SK-N-SH (cell line): ENCODE results near the gene ZNF267. TPM values are rescaled to one million over a fixed set of nuclear protein-coding genes. Genes with fewer than 3 reads are reported as not detected.

Experiments
- CTCF ChIA-PET: fragments of 300-600, 350-600 bp; formaldehyde crosslinking; extraction: SDS; loops from one replicate; lab custom pipeline; 2021; lab: Yijun Ruan, JAX
- POLR2A ChIA-PET: fragments of 350-600 bp; sonication (Branson Sonifier 250); formaldehyde crosslinking; extraction: SDS; loops from one replicate; lab custom pipeline; 2020; ENCODE audit warnings: antibody characterized with exemption, inconsistent platforms; lab: Yijun Ruan, JAX
- DNase-seq: peaks from one replicate; pipeline ENCODE4 v3.0.0; 2012
- H2AFZ ChIP-seq: fragments of 200-600 bp; sonication (generic); 2 replicates; pipeline ENCODE4 v1.8.1; 2016; ENCODE audit warnings: antibody characterized with exemption, mild to moderate bottlenecking, low read depth
- H3F3A ChIP-seq: fragments of 200-600 bp; sonication (generic); replicated peaks from 2 replicates; pipeline ENCODE3; 2016; ENCODE audit warnings: antibody characterized with exemption, mild to moderate bottlenecking; ENCODE audit not compliant: insufficient read depth
- H3K27ac ChIP-seq, 2 experiments: fragments of 200-500 bp in 1 of 2; fragments of 200-600 bp in 1 of 2; sonication (Bioruptor generic) in 1 of 2; sonication (generic), shearing (Covaris generic) in 1 of 2; 2 replicates each; pipeline versions ENCODE4 v1.5.1 to v1.6.1; 2014 to 2016; ENCODE audit warnings: low read depth in 2 of 2, inconsistent platforms in 1 of 2, low read length in 1 of 2, mild to moderate bottlenecking in 1 of 2, mixed read lengths in 1 of 2
- H3K27me3 ChIP-seq: fragments of 200-600 bp; sonication (generic), shearing (Covaris generic); 2 replicates; pipeline ENCODE4 v1.6.1; 2016; ENCODE audit warnings: mixed run types; ENCODE audit not compliant: insufficient read depth
- H3K36me3 ChIP-seq, 2 experiments: fragments of 200-500 bp in 1 of 2; fragments of 200-600 bp in 1 of 2; sonication (Bioruptor generic) in 1 of 2; sonication (generic) in 1 of 2; replicated peaks in 1 of 2; 2 replicates each; pipeline versions ENCODE3 to v1.5.1; 2014 to 2016; ENCODE audit warnings: low read length in 1 of 2, mild to moderate bottlenecking in 1 of 2; ENCODE audit not compliant: insufficient read depth in 2 of 2, control insufficient read depth in 1 of 2
- H3K4me1 ChIP-seq, 2 experiments: fragments of 200-500 bp in 1 of 2; fragments of 200-600 bp in 1 of 2; sonication (Bioruptor generic) in 1 of 2; sonication (generic), shearing (Covaris generic) in 1 of 2; 2 replicates each; pipeline versions ENCODE4 v1.5.1 to v1.6.1; 2014 to 2016; ENCODE audit warnings: low read depth in 1 of 2, low read length in 1 of 2, mixed run types in 1 of 2; ENCODE audit not compliant: insufficient read depth in 2 of 2, control insufficient read depth in 1 of 2
- H3K4me2 ChIP-seq: fragments of 200-600 bp; sonication (generic), shearing (Covaris generic); 2 replicates; pipeline ENCODE4 v1.6.1; 2017; ENCODE audit warnings: mixed run types
- H3K4me3 ChIP-seq, 2 experiments: fragments of 200-500 bp in 1 of 2; fragments of 200-600 bp in 1 of 2; sonication (Bioruptor generic) in 1 of 2; sonication (generic), shearing (Covaris generic) in 1 of 2; 2 replicates each; pipeline versions ENCODE4 v1.5.1 to v1.8.1; 2014 to 2016; ENCODE audit warnings: low read depth in 2 of 2, inconsistent platforms in 1 of 2, low read length in 1 of 2, mild to moderate bottlenecking in 1 of 2, mixed read lengths in 1 of 2, moderate library complexity in 1 of 2
- H3K79me2 ChIP-seq: fragments of 200-600 bp; sonication (generic); 2 replicates; pipeline ENCODE4 v1.8.1; 2017; ENCODE audit warnings: mild to moderate bottlenecking; ENCODE audit not compliant: insufficient read depth
- H3K9ac ChIP-seq: fragments of 200-600 bp; sonication (generic); 2 replicates; pipeline ENCODE4 v1.6.1; 2017; ENCODE audit warnings: mixed run types
- H3K9me2 ChIP-seq: fragments of 200-600 bp; sonication (generic); 2 replicates; pipeline ENCODE4 v1.6.1; 2017; ENCODE audit warnings: mixed run types
- H3K9me3 ChIP-seq: fragments of 200-600 bp; sonication (generic); 2 replicates; pipeline ENCODE4 v1.6.1; 2017; ENCODE audit warnings: mixed run types, mild to moderate bottlenecking, moderate library complexity
- H4K20me1 ChIP-seq: fragments of 200-600 bp; sonication (generic); 2 replicates; pipeline ENCODE4 v1.6.1; 2017; ENCODE audit warnings: mild to moderate bottlenecking, mixed run types; ENCODE audit not compliant: insufficient read depth
- CHD2 ChIP-seq: fragments of 150-350 bp; IDR thresholded peaks from 2 replicates; pipeline ENCODE4 v1.6.1; 2018; ENCODE audit warnings: low read length; ENCODE audit not compliant: partially characterized antibody
- EZH2phosphoT487 ChIP-seq: fragments of 200-600 bp; sonication (generic); IDR thresholded peaks from 2 replicates; pipeline ENCODE4 v1.6.1; 2017; ENCODE audit warnings: low read depth, mixed run types, mild to moderate bottlenecking, antibody characterized with exemption, moderate library complexity, borderline replicate concordance
- GATA2 ChIP-seq: sonication (generic); formaldehyde crosslinking; IDR thresholded peaks from 2 replicates; pipeline ENCODE4 v1.5.0; 2020; ENCODE audit warnings: mild to moderate bottlenecking, missing genetic modification reagents
- JUND ChIP-seq: IDR thresholded peaks from 2 replicates; pipeline ENCODE4 v1.4.0; 2012
- RCOR1 ChIP-seq: fragments of 150-350 bp; IDR thresholded peaks from 2 replicates; pipeline ENCODE4 v1.6.1; 2017; ENCODE audit warnings: antibody characterized with exemption, low read length
- RXRA ChIP-seq: IDR thresholded peaks from 2 replicates; pipeline ENCODE4 v1.4.0; 2012; ENCODE audit warnings: low read depth, mild to moderate bottlenecking, borderline replicate concordance
- TCF12 ChIP-seq: IDR thresholded peaks from 2 replicates; pipeline ENCODE4 v1.4.0; 2012
- USF1 ChIP-seq: IDR thresholded peaks from 2 replicates; pipeline ENCODE4 v1.4.0; 2012; ENCODE audit warnings: low read depth, borderline replicate concordance
- ZBTB33 ChIP-seq: IDR thresholded peaks from 2 replicates; pipeline ENCODE4 v1.4.0; 2012; ENCODE audit warnings: low read depth, borderline replicate concordance
- WGBS: methylation state at CpG from one replicate; pipeline ENCODE4 v1.1.6; 2017; ENCODE audit warnings: low lambda C conversion rate; 5-methylcytosine and 5-hydroxymethylcytosine counted together
- polyA plus RNA-seq, 3 experiments: library from polyadenylated mRNA; depleted of rRNA; stranded (reverse); fragments of >200 nt; gene quantifications; 2 replicates each; pipeline ENCODE4 v1.2.3, GENCODE V29; 2012
- TF ChIP-seq, protein P1 (sequence below): fragments of 150-350 bp; IDR thresholded peaks from 2 replicates; pipeline ENCODE4 v1.6.1; 2017; ENCODE audit warnings: antibody characterized with exemption, low read length, low read depth, borderline replicate concordance
- TF ChIP-seq, protein P2 (sequence below): IDR thresholded peaks from 2 replicates; pipeline ENCODE4 v1.6.1; 2012; ENCODE audit warnings: mild to moderate bottlenecking, low read depth, low read length, moderate library complexity

The ZNF267 gene
- polyA plus RNA-seq, 1 of the 3 experiments (the other 2 are of a cell fraction), result 1.7 TPM

DNA sequence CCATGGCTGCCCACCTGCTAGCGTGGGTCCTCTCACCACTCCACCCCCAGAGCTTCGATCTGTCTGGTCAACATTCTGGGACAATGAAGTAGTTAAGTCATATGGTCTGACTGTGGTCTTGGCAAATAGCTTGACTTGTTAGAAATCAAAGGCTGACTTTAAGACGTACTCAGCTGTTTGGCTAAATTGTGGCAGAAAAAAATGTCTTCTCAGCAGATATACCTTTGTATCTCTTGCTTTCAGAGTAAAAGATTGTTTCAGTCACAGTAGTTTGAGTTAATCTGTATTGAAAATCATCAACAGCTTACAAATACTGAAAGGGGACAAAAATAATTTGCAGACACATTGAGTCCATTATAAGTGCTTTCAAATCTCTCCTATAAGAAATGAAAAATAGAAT, 2.1 kb upstream of the ZNF267 start:
- H2AFZ ChIP-seq, result no peak overlapping the region
- POLR2A ChIA-PET, result no interaction called here
- H3K9me3 ChIP-seq, result no peaks in the 10 kb centered on the region
- no peaks in the 10 kb centered on the region for H3K36me3 ChIP-seq
- no peak for TF ChIP-seq CHD2
- no peak for TF ChIP-seq EZH2phosphoT487
- TF ChIP-seq, protein P1, sequence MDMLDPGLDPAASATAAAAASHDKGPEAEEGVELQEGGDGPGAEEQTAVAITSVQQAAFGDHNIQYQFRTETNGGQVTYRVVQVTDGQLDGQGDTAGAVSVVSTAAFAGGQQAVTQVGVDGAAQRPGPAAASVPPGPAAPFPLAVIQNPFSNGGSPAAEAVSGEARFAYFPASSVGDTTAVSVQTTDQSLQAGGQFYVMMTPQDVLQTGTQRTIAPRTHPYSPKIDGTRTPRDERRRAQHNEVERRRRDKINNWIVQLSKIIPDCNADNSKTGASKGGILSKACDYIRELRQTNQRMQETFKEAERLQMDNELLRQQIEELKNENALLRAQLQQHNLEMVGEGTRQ, result no peak
- no peak for TF ChIP-seq RXRA
- no peak for TF ChIP-seq ZBTB33
- no peak for TF ChIP-seq GATA2
- TF ChIP-seq, protein P2, sequence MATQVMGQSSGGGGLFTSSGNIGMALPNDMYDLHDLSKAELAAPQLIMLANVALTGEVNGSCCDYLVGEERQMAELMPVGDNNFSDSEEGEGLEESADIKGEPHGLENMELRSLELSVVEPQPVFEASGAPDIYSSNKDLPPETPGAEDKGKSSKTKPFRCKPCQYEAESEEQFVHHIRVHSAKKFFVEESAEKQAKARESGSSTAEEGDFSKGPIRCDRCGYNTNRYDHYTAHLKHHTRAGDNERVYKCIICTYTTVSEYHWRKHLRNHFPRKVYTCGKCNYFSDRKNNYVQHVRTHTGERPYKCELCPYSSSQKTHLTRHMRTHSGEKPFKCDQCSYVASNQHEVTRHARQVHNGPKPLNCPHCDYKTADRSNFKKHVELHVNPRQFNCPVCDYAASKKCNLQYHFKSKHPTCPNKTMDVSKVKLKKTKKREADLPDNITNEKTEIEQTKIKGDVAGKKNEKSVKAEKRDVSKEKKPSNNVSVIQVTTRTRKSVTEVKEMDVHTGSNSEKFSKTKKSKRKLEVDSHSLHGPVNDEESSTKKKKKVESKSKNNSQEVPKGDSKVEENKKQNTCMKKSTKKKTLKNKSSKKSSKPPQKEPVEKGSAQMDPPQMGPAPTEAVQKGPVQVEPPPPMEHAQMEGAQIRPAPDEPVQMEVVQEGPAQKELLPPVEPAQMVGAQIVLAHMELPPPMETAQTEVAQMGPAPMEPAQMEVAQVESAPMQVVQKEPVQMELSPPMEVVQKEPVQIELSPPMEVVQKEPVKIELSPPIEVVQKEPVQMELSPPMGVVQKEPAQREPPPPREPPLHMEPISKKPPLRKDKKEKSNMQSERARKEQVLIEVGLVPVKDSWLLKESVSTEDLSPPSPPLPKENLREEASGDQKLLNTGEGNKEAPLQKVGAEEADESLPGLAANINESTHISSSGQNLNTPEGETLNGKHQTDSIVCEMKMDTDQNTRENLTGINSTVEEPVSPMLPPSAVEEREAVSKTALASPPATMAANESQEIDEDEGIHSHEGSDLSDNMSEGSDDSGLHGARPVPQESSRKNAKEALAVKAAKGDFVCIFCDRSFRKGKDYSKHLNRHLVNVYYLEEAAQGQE, result no peak
- TF ChIP-seq RCOR1, result no peak
- TF ChIP-seq USF1, result no peak
- no peak for TF ChIP-seq JUND
- TF ChIP-seq TCF12, result no peak
- TF ChIP-seq, all 33 proteins: peak for 0
- H3K4me3 ChIP-seq, result no peak overlapping the region
- H3F3A ChIP-seq, result peaks cover 17% of the 10 kb centered on the region
- CTCF ChIA-PET, result interaction anchor here (13.6 kb wide), 1 partner anchor 15 kb away, joined by 144 read pairs; no protein-coding TSS in a partner anchor
- H4K20me1 ChIP-seq, result no peaks in the 10 kb centered on the region; the same call in 1 of the 2 replicates
- peaks cover 16% of the 10 kb centered on the region in 2 experiments for H3K4me1 ChIP-seq
- H3K79me2 ChIP-seq, result peaks cover 29% of the 10 kb centered on the region
- no peak for DNase-seq
- H3K9ac ChIP-seq, result no peak overlapping the region
- no peak overlapping the region for H3K4me2 ChIP-seq
- no peak overlapping the region for H3K27ac ChIP-seq
- no peaks in the 10 kb centered on the region; the same call in 1 of the 2 replicates for H3K27me3 ChIP-seq
- WGBS, result 79% methylated on average over 3 of the region's 3 CpGs
- no peaks in the 10 kb centered on the region for H3K9me2 ChIP-seq
